ENCODE data around the gene CHD6. TPM values are rescaled to one million over a fixed set of nuclear protein-coding genes. Genes with fewer than 3 reads are reported as not detected.

CHD6 gene
- total RNA-seq, 1 experiment from 2014 or later = 26.6 TPM

DNA sequence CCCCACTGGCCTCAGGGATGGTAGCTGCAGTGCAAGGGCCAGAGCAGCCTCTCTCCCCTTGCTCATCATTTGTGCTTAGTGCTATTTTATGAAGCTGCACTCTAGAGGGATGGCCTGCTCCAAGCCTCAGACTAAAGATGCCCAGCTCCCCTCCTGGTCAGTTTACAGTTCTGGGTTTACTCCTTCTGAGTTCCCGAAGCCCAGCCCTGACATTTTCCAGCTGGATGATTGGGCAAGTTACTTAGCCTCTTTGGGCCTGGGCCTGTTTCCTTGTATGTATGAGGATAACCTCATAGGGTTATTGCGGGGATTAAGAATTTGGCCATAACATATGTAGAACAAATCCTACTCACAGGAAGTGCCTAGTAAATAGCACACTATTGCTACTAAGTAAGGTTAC, 219.8 kb downstream of the CHD6 start:
- Histone ChIP-seq H3K27me3 (ENCODE audit: insufficient read depth, low read length) (no peaks in the 10 kb centered on the region), H3K9me3 (ENCODE audit: control insufficient read depth in 1 of 2, insufficient read depth in 1 of 2, low read depth in 1 of 2, low read length in 2 of 2) (no peaks in the 10 kb centered on the region), H2AFZ (ENCODE audit: low read depth, low read length, poor library complexity, severe bottlenecking) (no peak overlapping the region), H3K36me3 (ENCODE audit: control insufficient read depth in 1 of 2, insufficient read depth in 2 of 2, low read length in 2 of 2) (no peaks in the 10 kb centered on the region), H3K9ac (ENCODE audit: low read length) (no peak overlapping the region), H3K27ac (ENCODE audit: low read depth, low read length) (no peak overlapping the region), H3K79me2 (ENCODE audit: insufficient read depth, low read length) (no peaks in the 10 kb centered on the region), H3K4me2 (ENCODE audit: low read length) (no peak overlapping the region), H4K20me1 (ENCODE audit: insufficient read depth) (no peaks in the 10 kb centered on the region), H3K4me1 (ENCODE audit: control insufficient read depth in 1 of 2, insufficient read depth in 2 of 2, low read length in 2 of 2) (no peaks in the 10 kb centered on the region), H3K4me3 (replicated peaks in 1 of 2; ENCODE audit: low read depth in 1 of 2, low read length in 2 of 2) (no peak overlapping the region), H3K9me2 (ENCODE audit: insufficient read depth) (no peaks in the 10 kb centered on the region)
- no peak for TF ChIP-seq MAX (IDR thresholded peaks at IDR 0.05)
- no peak for TF ChIP-seq ZFX (IDR thresholded peaks at IDR 0.05)
- TF ChIP-seq EZH2 (IDR thresholded peaks at IDR 0.05) = no peak
- no peak for TF ChIP-seq POLR2A (IDR thresholded peaks at IDR 0.05; ENCODE audit: borderline replicate concordance, extremely low read depth, insufficient read depth, insufficient read length)
- TF ChIP-seq ELF1 (IDR thresholded peaks at IDR 0.05; ENCODE audit: borderline replicate concordance, low read depth) = no peak
- no peak for TF ChIP-seq SP1 (IDR thresholded peaks at IDR 0.05; ENCODE audit: low read depth)
- no peak for TF ChIP-seq RAD21 (IDR thresholded peaks at IDR 0.05; ENCODE audit: low read depth)
- no peak for TF ChIP-seq YY1 (IDR thresholded peaks at IDR 0.05; ENCODE audit: extremely low read depth, insufficient replicate concordance, low read depth, low read length)
- no peak for ATAC-seq
- POLR2A ChIA-PET = no interaction called here
- CTCF ChIA-PET = no interaction called here
- no peak for DNase-seq (ENCODE audit: low read depth, low spot score)
- intact Hi-C loops (cut with micrococcal nuclease) = no loop called here
- RAD21 ChIA-PET (ENCODE audit: low non-redundant PET in 1 of 2, low total read pairs in 2 of 2, uncharacterized antibody in 2 of 2, unreplicated experiment in 2 of 2) = no interaction called here
- BruUV-seq (replicated peaks) = no TSS peak

- BruUV-seq (replicated peaks) = no TSS peak
- Histone ChIP-seq H3K79me2 (ENCODE audit: insufficient read depth, low read length) (no peaks in the 10 kb centered on the region), H3K27me3 (ENCODE audit: insufficient read depth, low read length) (no peaks in the 10 kb centered on the region), H4K20me1 (ENCODE audit: insufficient read depth) (no peaks in the 10 kb centered on the region), H3K27ac (ENCODE audit: low read depth, low read length) (no peak overlapping the region), H3K9me3 (ENCODE audit: control insufficient read depth in 1 of 2, insufficient read depth in 1 of 2, low read depth in 1 of 2, low read length in 2 of 2) (no peaks in the 10 kb centered on the region), H3K4me1 (ENCODE audit: control insufficient read depth in 1 of 2, insufficient read depth in 2 of 2, low read length in 2 of 2) (no peaks in the 10 kb centered on the region), H3K9me2 (ENCODE audit: insufficient read depth) (no peaks in the 10 kb centered on the region), H2AFZ (ENCODE audit: low read depth, low read length, poor library complexity, severe bottlenecking) (no peak overlapping the region), H3K36me3 (ENCODE audit: control insufficient read depth in 1 of 2, insufficient read depth in 2 of 2, low read length in 2 of 2) (no peaks in the 10 kb centered on the region), H3K4me3 (replicated peaks in 1 of 2; ENCODE audit: low read depth in 1 of 2, low read length in 2 of 2) (no peak overlapping the region), H3K9ac (ENCODE audit: low read length) (no peak overlapping the region), H3K4me2 (ENCODE audit: low read length) (no peak overlapping the region)
- TF ChIP-seq EGR1 (IDR thresholded peaks at IDR 0.05; ENCODE audit: low read depth) (no peak), CEBPB (IDR thresholded peaks at IDR 0.05; ENCODE audit: low read depth) (no peak), MAX (IDR thresholded peaks at IDR 0.05) (no peak), ZFX (IDR thresholded peaks at IDR 0.05) (no peak), POLR2A (IDR thresholded peaks at IDR 0.05; ENCODE audit: borderline replicate concordance, extremely low read depth, insufficient read depth, insufficient read length) (no peak), RAD21 (IDR thresholded peaks at IDR 0.05; ENCODE audit: low read depth) (no peak), SIN3A (IDR thresholded peaks at IDR 0.05; ENCODE audit: low read depth) (no peak), ZNF274 (IDR thresholded peaks at IDR 0.05; ENCODE audit: low read depth, low read length) (no peak), EZH2phosphoT487 (IDR thresholded peaks at IDR 0.05; ENCODE audit: borderline replicate concordance) (no peak), CBX3 (IDR thresholded peaks at IDR 0.05; ENCODE audit: low read depth) (no peak), YY1 (IDR thresholded peaks at IDR 0.05; ENCODE audit: extremely low read depth, insufficient replicate concordance, low read depth, low read length) (no peak), CTCF (IDR thresholded peaks at IDR 0.05 in 2 of 3, conservative IDR thresholded peaks at IDR 0.05 in 1 of 3; ENCODE audit: borderline replicate concordance in 1 of 3, insufficient read depth in 1 of 3, low read depth in 2 of 3, low read length in 2 of 3) (no peak), EZH2 (IDR thresholded peaks at IDR 0.05) (no peak), SRF (IDR thresholded peaks at IDR 0.05; ENCODE audit: low read depth) (no peak), TCF7L2 (IDR thresholded peaks at IDR 0.05; ENCODE audit: borderline replicate concordance, extremely low read depth, insufficient read depth, insufficient read length) (no peak)
- TF ChIP-seq, protein P1, sequence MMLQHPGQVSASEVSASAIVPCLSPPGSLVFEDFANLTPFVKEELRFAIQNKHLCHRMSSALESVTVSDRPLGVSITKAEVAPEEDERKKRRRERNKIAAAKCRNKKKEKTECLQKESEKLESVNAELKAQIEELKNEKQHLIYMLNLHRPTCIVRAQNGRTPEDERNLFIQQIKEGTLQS (IDR thresholded peaks at IDR 0.05) = no peak
- intact Hi-C loops (cut with micrococcal nuclease) = no loop called here
- ChIA-PET POLR2A (no interaction called here), RAD21 (ENCODE audit: low non-redundant PET in 1 of 2, low total read pairs in 2 of 2, uncharacterized antibody in 2 of 2, unreplicated experiment in 2 of 2) (no interaction called here), CTCF (no interaction called here)
- 0 out of 2 replicates have a peak, but pooled peaks have one; percentile 19 for ATAC-seq
- no peak for DNase-seq (ENCODE audit: low read depth, low spot score)
These were observed 222.2 kb downstream of the CHD6 start for GRCh38 chr20:41395667-41396664.

All from HCT116 (cell line).